Measurements from ENCODE around the gene DPYSL5.

GRCh38 chr2:26885651-26886329 is 37.9 kb downstream of the DPYSL5 start:
- no peak for TF ChIP-seq POLR2A (IDR thresholded peaks at IDR 0.05; ENCODE audit: low read depth, low read length)
- no peak for TF ChIP-seq POLR2AphosphoS5 (IDR thresholded peaks at IDR 0.05; ENCODE audit: low read depth, low read length)
- no peak for TF ChIP-seq TAF1 (IDR thresholded peaks at IDR 0.05; ENCODE audit: borderline replicate concordance, low read depth, low read length)
